Sigmoid colon (tissue), 4 donors: ENCODE results near the gene APOBEC3B.

Experiments
- CTCF ChIP-seq, 4 experiments: fragments of 450-650 bp in 3 of 4; fragments of 200-600 bp in 1 of 4; IDR thresholded peaks; one replicate each; pipeline ENCODE4 v1.5.1; 2016 to 2019; ENCODE audit warnings: antibody characterized with exemption in 4 of 4, mild to moderate bottlenecking in 3 of 4, moderate library complexity in 2 of 4
- EP300 ChIP-seq, 4 donors: sonication (generic); formaldehyde crosslinking; IDR thresholded peaks; one replicate each; pipeline ENCODE4 v1.6.1; 2017; ENCODE audit warnings: antibody characterized with exemption in 4 of 4
- POLR2A ChIP-seq, 2 donors: fragments of 450-650 bp; IDR thresholded peaks; one replicate each; pipeline ENCODE4 v1.6.1; 2016; ENCODE audit warnings: antibody characterized with exemption in 2 of 2, mild to moderate bottlenecking in 2 of 2, moderate library complexity in 2 of 2

- TF ChIP-seq CTCF (IDR thresholded peaks at IDR 0.05) (no peak), POLR2A (IDR thresholded peaks at IDR 0.05) (no peak), EP300 (IDR thresholded peaks at IDR 0.05) (no peak)
Observed at GRCh38 chr22:38953577-38954413, 28.4 kb upstream of the APOBEC3B start.
